ENCODE measurements around the gene CACNA1E. TPM values are rescaled to one million over a fixed set of nuclear protein-coding genes. Genes with fewer than 3 reads are reported as not detected.

Gene CACNA1E
- total RNA-seq, 1 experiment from 2014 or later, result 0.45 TPM

- intact Hi-C loops (cut with micrococcal nuclease; ENCODE audit: unreplicated experiment), result no loop called here
- Histone ChIP-seq H3K27me3 (replicated peaks; ENCODE audit: control insufficient read depth, insufficient read depth, low read length) (no peaks in the 10 kb centered on the region; the same call in 1 of the 2 replicates), H3K36me3 (ENCODE audit: control insufficient read depth, insufficient read depth, low read length) (no peaks in the 10 kb centered on the region), H3K4me1 (no peaks in the 10 kb centered on the region), H3K4me3 (ENCODE audit: low read depth, low read length) (no peak overlapping the region), H3K9me3 (no peaks in the 10 kb centered on the region; the same call in 1 of the 2 replicates)
- TF ChIP-seq, protein P1, sequence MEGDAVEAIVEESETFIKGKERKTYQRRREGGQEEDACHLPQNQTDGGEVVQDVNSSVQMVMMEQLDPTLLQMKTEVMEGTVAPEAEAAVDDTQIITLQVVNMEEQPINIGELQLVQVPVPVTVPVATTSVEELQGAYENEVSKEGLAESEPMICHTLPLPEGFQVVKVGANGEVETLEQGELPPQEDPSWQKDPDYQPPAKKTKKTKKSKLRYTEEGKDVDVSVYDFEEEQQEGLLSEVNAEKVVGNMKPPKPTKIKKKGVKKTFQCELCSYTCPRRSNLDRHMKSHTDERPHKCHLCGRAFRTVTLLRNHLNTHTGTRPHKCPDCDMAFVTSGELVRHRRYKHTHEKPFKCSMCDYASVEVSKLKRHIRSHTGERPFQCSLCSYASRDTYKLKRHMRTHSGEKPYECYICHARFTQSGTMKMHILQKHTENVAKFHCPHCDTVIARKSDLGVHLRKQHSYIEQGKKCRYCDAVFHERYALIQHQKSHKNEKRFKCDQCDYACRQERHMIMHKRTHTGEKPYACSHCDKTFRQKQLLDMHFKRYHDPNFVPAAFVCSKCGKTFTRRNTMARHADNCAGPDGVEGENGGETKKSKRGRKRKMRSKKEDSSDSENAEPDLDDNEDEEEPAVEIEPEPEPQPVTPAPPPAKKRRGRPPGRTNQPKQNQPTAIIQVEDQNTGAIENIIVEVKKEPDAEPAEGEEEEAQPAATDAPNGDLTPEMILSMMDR (IDR thresholded peaks at IDR 0.05; ENCODE audit: insufficient read depth in 1 of 2, low read depth in 1 of 2, low read length in 1 of 2, severe bottlenecking in 1 of 2, unreplicated experiment in 1 of 2), result no peak
- peaks cover 28% of the 10 kb centered on the region for H3K27me3 Mint-ChIP-seq (ENCODE audit: insufficient read depth, unreplicated experiment)
- no peaks in the 10 kb centered on the region for H3K4me1 Mint-ChIP-seq (ENCODE audit: low read depth, unreplicated experiment)
- no peak overlapping the region for H3K4me3 Mint-ChIP-seq (ENCODE audit: unreplicated experiment)
- DNase-seq, result no peak
- no TSS peak for BruUV-seq (replicated peaks)
- H3K36me3 Mint-ChIP-seq (ENCODE audit: insufficient read depth, unreplicated experiment), result no peaks in the 10 kb centered on the region
- POLR2A ChIA-PET, result interaction anchor here (0.8 kb wide), 1 partner anchor 162 kb away, joined by 3 read pairs; no protein-coding TSS in a partner anchor
- H3K9me3 Mint-ChIP-seq (ENCODE audit: unreplicated experiment), result no peaks in the 10 kb centered on the region
- CTCF ChIA-PET, result no interaction called here
- no peak overlapping the region for H3K27ac Mint-ChIP-seq (ENCODE audit: unreplicated experiment)
Observed at GRCh38 chr1:181783208-181783607, 299.9 kb downstream of the CACNA1E start.

DNA sequence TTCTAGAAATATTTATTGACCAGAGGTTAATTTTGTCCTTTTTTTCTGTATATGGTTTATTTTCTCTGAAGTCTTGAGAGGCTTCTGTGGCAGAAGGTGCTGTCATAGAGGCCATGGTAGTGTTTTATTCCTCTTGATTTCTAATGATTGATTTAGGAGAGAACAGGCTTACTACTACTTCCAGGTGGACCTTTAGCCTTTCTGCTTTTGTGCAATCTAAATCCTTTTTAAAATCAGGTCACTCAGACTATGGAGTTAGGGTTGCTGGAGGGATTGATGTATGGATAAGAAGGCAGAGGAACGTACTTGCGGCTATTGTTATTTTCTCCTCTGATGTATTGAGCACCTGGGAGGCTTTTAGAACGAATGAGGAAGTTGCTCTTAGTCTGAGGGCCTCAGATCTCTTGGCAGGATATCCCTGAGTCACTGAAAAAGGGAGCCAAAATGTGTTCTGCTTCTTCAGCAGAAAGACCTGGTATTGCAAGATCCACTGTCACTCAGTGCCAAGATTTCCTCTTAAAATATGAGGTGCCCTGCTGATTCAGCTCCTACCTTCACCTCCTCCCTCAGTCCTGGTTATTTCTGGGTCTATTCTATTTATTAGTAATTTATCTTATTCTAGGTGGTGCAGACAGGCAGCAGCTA lies 300.8 kb downstream of the CACNA1E start:
- H3K27me3 ChIP-seq (replicated peaks; ENCODE audit: control insufficient read depth, insufficient read depth, low read length), result no peaks in the 10 kb centered on the region; the same call in 1 of the 2 replicates
- no peak overlapping the region for H3K4me3 Mint-ChIP-seq (ENCODE audit: unreplicated experiment)
- intact Hi-C loops (cut with micrococcal nuclease; ENCODE audit: unreplicated experiment), result no loop called here

GRCh38 chr1:181789395-181789794 lies 306.1 kb downstream of the CACNA1E start:
- TF ChIP-seq, protein P1 (IDR thresholded peaks at IDR 0.05; ENCODE audit: insufficient read depth in 1 of 2, low read depth in 1 of 2, low read length in 1 of 2, severe bottlenecking in 1 of 2, unreplicated experiment in 1 of 2), result no peak
- H3K4me3 ChIP-seq (ENCODE audit: low read depth, low read length), result no peak overlapping the region
- H3K9me3 Mint-ChIP-seq (ENCODE audit: unreplicated experiment), result no peaks in the 10 kb centered on the region
- no peak for DNase-seq
- H3K9me3 ChIP-seq, result no peaks in the 10 kb centered on the region; the same call in 1 of the 2 replicates
- POLR2A ChIA-PET, result no interaction called here
- H3K27ac Mint-ChIP-seq (ENCODE audit: unreplicated experiment), result no peak overlapping the region
- H3K4me3 Mint-ChIP-seq (ENCODE audit: unreplicated experiment), result no peak overlapping the region
- intact Hi-C loops (cut with micrococcal nuclease; ENCODE audit: unreplicated experiment), result no loop called here
- BruUV-seq (replicated peaks), result no TSS peak
- H3K36me3 ChIP-seq (ENCODE audit: control insufficient read depth, insufficient read depth, low read length), result no peaks in the 10 kb centered on the region
- H3K36me3 Mint-ChIP-seq (ENCODE audit: insufficient read depth, unreplicated experiment), result no peaks in the 10 kb centered on the region
- H3K4me1 Mint-ChIP-seq (ENCODE audit: low read depth, unreplicated experiment), result no peaks in the 10 kb centered on the region
- H3K4me1 ChIP-seq, result no peaks in the 10 kb centered on the region
- H3K27me3 ChIP-seq (replicated peaks; ENCODE audit: control insufficient read depth, insufficient read depth, low read length), result no peaks in the 10 kb centered on the region; the same call in 1 of the 2 replicates
- H3K27me3 Mint-ChIP-seq (ENCODE audit: insufficient read depth, unreplicated experiment), result peaks cover 30% of the 10 kb centered on the region
- CTCF ChIA-PET, result no interaction called here

More for the DNA sequence above, 300.8 kb downstream of the CACNA1E start:
- no peak overlapping the region for H3K27ac Mint-ChIP-seq (ENCODE audit: unreplicated experiment)
- no peaks in the 10 kb centered on the region for H3K4me1 Mint-ChIP-seq (ENCODE audit: low read depth, unreplicated experiment)
- H3K4me3 ChIP-seq (ENCODE audit: low read depth, low read length), result no peak overlapping the region
- POLR2A ChIA-PET, result interaction anchor here (0.8 kb wide), 1 partner anchor 163 kb away, joined by 3 read pairs; no protein-coding TSS in a partner anchor
- no peaks in the 10 kb centered on the region for H3K4me1 ChIP-seq
- no peak for DNase-seq
- no peaks in the 10 kb centered on the region for H3K36me3 ChIP-seq (ENCODE audit: control insufficient read depth, insufficient read depth, low read length)
- H3K36me3 Mint-ChIP-seq (ENCODE audit: insufficient read depth, unreplicated experiment), result no peaks in the 10 kb centered on the region
- no peaks in the 10 kb centered on the region for H3K9me3 Mint-ChIP-seq (ENCODE audit: unreplicated experiment)
- CTCF ChIA-PET, result no interaction called here
- TF ChIP-seq, protein P1 (IDR thresholded peaks at IDR 0.05; ENCODE audit: insufficient read depth in 1 of 2, low read depth in 1 of 2, low read length in 1 of 2, severe bottlenecking in 1 of 2, unreplicated experiment in 1 of 2), result no peak
- peaks cover 33% of the 10 kb centered on the region for H3K27me3 Mint-ChIP-seq (ENCODE audit: insufficient read depth, unreplicated experiment)
- BruUV-seq (replicated peaks), result no TSS peak
- no peaks in the 10 kb centered on the region; the same call in 1 of the 2 replicates for H3K9me3 ChIP-seq
